CD4-positive, alpha-beta T cell treated with Interleukin-17A for 1 hour (primary cell): Measurements from ENCODE around the gene ELAVL1.
"Not testable (repeated sequence)": the region's sequence is repeated elsewhere in the genome, so short reads cannot be mapped to it uniquely, and the experiment has no call there.

ENCODE experiments used
- DNase-seq: peaks from one replicate; pipeline ENCODE4 v3.0.0-alpha.2; 2020

The ELAVL1 gene

DNA sequence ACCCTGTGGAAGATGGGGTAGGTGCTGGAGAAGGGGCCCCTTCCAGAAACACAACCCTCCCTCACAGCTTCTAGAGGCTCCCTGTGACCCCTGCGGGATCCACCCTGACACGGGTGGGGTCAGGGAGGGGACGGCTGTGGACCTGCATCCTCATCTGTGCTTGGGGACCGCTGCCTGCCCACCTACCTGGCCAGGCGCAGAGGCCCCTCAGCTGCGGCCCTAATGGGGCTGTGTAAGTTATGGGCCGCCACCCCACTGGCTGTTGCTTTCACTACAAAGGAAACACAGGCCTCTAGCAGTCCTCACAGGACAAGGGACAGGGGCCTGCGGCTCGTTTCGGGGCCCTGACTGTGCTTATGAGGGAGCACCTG, 72.5 kb downstream of the ELAVL1 start:
- DNase-seq = no peak

DNA sequence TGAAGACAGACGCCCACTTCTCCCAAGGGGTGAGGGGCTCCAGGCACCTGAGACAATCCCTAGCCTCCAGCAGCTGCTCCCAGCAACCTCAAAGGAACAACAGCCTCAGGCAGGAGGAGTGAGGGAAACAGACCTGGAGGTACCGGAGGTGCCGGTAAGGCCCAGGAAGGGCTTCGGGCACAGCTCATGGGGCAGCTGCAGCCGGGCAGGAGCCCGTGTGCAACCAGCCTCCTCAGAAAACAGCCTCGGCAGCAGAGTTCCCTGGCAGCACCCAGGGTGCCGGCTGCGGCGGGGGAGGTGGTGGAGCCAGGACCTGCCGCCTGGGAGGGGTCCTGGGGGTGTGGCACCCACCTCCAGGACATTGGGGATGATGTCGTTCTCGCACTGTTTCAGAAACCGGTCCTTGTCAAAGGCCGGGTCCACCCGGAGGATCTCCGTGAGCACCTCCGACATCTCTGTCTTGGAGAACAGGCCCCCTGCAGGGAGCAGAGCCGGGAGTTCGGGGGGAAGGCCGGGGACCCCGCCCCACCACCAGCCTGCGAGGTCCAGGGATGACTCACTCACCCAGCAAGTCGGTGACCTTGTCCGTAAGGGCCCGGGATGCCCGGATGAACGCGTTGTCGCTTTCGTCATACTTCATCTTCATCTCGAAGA, 73.0 kb downstream of the ELAVL1 start:
- no peak for DNase-seq

DNA sequence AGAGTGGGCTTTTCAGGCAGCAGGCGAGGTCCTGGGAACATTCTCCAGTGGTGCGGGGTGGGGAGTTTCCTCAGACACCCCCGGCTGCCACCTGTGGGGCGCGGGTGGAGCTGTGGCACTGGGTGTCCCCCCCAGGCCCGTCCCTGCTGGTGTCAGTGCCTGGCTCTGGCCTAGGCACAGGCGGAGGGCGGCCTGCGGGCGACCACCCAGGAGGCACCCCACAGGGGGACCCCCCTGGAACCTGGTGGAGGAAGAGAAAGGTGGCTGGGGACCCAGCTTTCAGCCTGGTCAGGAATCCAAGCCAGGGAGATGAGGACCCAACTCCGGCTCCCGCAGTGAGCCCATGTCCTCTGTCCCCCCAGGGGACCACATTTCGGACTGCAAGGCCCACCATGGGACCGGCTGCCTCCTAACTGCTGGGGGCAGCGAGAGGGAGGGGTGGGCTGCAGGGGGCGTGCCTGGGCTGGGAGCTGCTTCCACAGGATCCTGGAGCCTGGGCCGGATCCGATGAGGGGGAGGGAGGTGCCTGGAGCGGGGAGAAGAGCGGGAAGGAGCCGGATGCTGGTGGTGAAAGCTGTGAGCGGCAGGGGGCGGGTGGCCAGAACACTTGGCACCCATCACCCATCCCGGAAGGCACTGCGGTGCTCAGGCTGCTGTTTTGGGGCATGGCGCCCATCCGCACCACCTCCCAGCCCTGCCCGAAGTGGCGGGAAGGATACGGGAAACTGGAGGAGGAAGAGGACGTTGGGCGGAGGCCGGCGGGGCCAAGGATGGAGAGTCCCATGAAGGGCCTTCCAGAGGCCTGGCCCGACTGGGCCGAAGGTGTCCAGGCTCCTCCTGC, 74.0 kb downstream of the ELAVL1 start:
- no peak for DNase-seq

DNA sequence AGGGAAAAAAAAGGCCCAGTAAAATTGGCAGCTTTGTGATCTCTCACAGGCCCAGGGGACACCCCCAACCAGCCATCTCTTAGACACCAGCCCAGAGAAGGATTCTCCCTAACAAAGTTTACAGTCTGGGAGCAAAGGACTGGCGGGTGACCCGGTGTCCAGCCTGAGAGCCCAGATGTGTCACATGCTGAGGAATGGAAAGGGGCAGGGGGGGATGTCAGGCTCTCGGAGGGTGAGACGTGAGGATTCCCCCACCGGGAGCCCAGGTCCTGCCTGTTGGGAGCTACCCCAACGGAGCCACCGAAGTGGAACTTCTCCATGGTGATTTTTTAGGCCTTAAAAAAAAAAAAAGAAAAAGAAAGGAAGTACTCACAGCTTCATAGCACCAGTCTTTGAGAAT, 74.7 kb downstream of the ELAVL1 start:
- DNase-seq = no peak

DNA sequence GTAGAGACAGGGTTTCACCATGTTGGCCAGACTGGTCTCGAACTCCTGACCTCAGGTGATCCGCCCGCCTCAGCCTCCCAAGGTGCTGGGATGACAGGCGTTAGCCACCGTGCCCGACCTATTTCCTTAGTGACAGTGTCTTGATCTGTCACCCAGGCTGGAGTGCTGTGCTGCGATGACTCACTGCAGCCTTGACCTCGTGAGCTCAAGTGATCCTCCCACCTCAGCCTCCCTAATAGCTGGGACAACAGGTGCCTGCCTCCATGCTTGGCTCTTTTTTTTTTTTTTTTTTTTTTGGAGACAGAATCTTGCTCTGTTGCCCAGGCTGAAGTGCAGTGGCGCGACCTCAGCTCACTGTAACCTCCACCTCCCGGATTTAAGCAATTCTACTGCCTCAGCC, 75.4 kb downstream of the ELAVL1 start:
- not testable (repeated sequence) for DNase-seq

DNA sequence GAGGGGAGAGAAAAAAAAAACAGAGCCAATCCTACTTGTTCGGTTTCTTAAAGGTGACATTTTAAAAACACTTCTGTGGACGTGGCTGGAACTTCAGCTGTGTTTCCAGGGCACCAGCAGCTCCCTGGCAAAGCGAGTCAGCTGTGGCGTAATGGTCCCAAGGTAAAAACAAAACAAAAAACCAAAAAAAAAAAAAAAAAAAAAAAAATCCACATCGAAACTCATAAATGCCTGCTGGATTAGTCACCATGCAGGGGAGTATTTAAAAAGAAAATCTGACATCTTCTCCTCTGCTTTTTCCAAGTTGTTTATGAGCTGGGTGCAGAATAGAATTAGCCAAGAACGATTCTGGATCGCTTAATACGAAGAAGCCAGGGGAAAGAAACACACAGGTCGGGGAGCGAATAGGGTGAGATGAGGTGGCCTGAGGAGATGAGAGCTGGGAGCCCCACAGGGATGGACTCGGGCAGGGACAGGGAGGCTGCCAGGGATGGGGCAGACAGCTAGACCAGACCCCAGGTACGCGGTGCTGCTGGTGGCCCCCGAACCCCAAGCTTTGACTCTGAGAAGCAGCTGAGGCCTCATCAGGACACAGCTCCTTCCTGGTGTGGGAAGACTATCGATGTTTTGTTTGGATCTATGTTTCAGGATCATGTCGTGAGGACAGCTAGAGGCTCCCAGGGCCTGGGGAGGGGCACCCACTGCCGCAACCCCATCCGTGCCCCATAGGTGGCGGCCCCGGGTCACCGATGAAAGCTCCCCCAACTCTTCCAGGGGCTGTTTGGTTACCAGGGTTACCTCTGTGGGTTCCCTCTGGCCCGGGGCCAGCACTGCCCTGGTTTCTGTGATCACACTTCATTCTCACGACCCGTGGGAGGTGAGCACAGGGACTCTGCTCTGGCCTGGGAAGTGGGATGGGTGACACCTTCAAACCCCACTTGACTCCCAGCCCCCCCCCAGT, 76.4 kb downstream of the ELAVL1 start:
- peak; percentile 78 for DNase-seq

DNA sequence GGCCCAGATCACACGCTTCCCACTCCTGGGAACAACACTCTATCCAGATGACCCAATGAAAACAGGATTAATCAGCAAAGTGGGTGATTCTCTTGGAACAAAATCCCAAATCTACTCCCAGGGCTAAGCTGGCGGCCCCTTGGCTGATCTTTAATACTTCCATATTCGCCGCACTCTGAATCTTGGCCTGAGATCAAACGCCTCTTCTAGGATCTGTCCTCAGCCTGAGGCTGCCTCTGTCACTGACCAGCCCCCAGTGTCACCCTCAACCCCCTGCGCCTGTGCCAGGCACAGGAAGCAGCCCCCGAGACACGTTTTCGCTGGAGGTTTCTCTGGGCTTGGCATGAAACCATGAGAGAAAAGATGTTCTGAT, 77.1 kb downstream of the ELAVL1 start:
- DNase-seq = no peak

DNA sequence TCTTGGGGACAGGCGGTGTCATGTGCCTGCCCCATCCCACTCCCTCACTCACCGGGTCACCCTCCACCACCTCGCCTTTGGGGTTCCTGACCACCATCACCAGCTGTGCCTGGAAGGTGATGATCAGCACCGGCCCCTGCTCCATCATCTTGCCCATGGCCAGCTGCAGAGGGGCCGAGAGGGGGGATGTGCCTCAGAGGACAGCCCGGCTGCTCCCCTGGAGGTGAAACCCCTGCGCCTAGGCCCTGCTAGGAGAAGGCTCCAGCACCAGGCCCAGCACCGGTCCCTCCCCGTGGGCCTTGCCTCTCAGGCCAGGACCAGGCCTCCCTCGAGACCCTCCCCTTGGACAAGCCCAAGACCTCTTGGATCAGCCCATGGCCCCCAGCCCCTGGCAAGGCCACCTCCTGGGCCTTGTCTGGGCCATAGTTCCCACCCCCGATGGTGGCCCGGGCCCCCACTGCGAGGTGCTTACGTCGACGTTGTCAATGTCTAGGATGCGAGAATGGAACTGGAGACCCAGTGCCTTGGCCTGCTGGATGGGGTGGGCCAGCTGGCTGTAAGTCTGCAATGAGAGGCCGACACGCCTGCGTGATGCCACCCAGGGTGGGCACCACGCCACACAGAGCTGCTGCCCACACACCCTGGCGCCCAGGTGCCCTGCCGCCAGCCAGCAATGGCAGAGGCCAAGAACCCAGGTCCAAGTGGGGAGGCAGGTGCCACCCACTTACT, 77.7 kb downstream of the ELAVL1 start:
- no peak for DNase-seq

DNA sequence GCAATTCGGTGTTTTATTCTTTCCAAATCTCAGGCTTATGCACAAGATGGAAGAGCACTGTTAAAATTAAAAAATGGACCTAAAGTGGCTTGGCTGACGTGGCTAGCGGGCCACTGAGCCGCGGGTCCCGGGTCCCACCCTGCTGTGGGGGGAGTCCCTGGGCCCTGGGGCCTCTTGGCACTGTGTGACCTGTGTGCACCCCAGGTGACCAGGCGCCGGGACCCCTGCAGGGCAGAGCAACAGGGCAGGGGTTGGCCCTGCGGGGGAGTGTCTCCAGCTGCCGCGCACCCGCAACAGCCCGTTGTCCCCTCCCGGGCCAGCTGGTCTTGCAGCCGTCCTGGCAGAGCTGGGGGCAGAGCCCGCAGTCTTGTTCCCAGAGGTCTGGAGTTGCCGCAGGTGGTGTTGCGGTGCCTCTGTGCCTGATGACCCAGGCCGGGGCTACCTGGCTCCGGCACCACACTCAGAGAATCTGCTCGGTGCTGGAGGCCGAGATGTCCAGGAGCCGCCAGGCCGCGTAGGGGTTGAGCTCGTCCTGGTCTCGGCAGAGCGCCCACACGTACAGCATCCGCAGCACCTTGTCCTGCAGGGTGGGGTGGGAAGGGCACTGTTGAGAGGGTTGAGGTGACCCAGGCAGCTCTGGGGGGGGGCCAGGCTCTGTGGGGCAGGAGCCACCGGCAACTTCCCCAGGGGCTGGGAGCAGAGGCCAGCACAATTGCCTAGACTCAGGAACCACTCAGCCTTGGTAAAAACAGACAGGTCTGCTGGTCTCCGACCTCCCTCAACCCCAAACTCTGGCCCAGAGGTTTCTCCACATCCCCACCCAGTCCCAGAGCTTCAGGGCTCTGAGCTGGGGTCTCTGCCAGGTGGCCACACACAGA, 78.5 kb downstream of the ELAVL1 start:
- no peak for DNase-seq

DNA sequence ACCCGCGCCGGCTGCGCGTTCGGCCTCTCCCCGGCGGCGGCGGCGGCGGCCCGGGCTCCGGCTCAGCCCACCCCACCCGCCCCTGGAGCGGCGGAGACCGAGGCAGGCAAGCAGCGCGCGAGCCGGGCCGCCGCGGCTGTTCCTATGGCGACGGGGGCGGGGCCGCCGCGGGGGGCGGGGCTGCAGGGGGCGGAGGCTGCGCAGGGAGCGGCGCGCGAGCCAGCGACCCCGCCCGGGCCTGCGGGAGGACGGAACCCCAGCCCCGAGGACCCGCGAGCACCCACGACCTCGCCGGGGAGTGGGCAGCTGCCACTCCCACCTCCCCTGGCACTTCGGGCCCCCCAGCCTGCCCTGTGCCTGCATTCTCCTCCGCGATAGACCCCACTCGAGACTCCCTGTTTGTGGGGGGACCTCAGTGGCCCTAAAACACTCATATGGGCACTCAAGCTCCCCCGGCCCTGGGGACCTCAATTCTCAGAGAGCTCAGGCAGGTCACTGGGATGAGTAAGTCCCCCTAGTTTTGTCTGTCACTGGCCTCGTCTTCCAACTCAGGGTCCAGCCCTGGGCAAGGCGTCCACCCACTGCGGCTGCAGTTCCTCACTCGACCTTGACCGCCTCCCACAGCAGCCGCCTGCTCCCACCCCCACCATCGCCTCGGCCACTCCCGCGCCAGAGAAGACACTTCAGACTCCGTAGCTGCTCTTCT, 79.3 kb downstream of the ELAVL1 start, which contains the start of gene CTXN1:
TSS of gene CTXN1 (minus strand) at position 115 of the 706 bp plus-strand sequence. CDS start 597 bp downstream, outside the sequence.
- DNase-seq = peak; percentile 79

DNA sequence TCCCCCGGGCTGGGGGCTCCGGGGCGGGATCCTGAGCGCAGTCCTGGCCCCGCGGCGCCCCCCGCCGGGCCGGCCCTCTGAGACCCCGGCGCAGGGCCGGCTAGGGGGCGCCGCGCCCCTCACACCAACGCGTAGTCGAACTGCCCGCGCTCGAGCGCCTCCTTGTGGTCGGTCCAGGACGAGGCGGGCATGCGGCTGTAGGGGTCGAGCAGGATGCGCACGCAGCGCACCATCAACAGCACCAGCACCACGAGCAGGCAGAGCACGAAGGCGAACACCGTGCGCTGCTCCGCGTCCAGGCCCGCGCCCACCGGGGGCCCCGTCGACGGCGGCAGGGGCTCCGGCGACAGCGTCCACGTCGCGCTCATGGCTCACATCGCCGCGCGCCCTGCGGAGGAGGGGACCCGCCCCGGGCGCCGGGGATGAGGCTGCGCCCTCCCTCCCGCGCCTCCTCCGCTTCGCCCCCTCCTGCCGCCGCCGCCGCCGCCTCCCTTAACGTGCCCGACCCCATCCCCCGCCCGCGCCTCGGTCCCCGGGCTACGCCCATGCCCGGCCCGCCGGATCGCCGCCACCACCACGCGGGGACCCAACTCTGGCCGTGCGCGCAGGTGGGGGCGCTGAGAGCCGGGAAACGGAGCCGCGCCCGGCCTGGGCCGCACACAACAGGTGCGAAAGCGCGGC, 80.1 kb downstream of the ELAVL1 start:
- peak; percentile 77 for DNase-seq

DNA sequence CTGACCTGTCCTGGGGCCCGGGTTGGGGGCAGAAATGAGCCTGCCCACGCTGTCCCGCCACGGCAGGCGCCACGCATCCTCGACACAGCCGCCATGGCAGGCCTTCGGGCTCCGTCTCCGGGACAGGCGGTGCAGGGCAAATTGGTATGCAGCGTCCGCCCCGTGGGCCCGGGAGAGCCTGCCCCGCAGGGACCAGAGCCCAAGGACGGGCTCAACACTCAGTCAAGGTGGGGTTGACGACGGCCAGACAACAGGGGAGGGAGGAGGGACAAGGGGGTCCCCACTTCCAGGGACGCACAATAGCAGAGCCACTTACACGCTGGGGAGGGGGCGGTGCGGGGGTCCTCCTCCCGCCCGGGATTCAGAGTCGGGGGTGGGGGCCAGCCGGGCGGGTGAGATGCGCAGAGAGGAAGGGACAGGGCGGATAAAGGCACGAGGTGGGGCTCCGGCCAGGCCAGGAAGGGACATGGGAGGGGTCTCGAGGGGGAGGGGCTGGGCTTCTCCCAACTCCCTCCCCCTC, 80.7 kb downstream of the ELAVL1 start:
- no peak for DNase-seq

DNA sequence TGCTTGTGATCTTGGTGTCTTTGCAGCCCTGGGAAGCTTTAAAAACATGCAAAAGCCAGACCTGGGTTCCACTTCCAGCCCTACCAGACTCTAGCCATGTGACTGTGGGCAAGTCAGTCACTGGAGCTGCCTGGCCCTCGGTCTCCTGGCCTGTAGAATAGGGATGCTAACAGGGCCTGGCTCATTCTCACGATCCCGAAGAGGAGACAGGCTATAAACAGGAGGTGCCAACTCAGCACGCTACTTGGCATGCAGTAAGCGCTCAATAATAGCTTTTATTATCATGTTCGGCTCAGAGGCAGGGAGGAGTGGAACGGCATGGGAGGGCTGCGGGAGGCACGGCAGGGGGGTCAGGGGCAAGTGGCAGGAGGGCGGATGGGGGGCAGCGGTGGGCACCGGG, 81.2 kb downstream of the ELAVL1 start:
- DNase-seq = no peak

DNA sequence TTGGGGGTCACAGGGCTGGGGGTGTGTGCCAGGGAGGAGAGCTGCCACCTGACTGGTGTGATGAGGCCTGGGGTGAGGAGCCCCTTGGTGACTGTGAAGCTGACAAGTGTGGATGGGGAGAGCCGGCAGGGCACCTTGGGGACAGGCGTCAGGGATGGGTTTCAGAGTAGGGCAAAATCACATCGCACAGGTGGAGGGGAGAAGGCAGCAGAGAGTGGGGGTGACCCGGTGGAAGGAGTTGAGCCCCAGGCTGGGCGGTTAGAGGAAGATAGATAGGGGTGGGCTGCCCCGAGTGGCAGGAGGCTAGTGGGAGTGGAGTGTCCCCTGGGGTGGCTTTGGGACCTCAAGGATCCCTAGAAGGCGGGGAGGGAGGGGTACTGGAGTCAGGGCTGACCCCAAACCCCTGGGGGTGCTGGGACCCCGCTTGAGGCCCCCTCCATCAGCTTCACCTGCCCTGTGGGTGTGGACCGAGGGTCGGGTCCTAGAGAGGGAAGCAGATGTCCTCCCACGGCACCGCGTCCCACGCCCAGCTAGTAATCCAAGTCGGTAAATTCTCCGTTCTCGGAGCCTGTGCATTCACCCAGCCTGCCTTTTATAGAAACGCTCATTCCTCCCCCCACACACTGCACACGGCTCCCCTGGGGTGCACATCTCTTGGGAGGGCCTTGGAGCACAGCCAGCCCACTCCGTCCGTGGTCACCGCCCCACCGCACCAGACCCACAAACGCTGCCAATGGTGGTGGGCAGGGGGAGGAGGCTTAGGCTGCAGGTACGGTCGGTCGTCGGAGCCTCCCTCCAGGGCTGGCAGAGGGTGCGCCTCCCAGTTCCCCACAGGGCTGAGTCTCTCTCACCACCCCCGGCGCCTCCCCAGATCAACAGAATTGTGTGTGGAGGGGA, 81.9 kb downstream of the ELAVL1 start:
- DNase-seq = no peak

DNA sequence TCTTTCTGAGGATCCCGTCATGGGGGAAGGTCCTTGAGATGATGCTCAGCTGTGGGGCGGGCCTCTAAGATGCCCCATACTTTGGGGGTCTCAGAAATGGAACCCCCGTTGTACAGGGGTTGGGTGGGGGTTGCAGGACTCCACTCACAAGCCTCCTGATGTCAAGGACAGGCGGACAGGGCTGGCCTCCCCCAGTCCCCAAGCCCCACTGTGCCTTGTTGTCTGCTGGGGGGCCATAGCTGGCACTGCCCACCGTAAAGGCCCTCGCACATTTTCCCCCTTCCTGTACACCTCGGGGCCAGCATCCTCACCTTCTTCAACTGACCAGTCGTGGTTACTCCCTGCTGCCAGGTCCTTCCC, 82.6 kb downstream of the ELAVL1 start:
- no peak for DNase-seq

DNA sequence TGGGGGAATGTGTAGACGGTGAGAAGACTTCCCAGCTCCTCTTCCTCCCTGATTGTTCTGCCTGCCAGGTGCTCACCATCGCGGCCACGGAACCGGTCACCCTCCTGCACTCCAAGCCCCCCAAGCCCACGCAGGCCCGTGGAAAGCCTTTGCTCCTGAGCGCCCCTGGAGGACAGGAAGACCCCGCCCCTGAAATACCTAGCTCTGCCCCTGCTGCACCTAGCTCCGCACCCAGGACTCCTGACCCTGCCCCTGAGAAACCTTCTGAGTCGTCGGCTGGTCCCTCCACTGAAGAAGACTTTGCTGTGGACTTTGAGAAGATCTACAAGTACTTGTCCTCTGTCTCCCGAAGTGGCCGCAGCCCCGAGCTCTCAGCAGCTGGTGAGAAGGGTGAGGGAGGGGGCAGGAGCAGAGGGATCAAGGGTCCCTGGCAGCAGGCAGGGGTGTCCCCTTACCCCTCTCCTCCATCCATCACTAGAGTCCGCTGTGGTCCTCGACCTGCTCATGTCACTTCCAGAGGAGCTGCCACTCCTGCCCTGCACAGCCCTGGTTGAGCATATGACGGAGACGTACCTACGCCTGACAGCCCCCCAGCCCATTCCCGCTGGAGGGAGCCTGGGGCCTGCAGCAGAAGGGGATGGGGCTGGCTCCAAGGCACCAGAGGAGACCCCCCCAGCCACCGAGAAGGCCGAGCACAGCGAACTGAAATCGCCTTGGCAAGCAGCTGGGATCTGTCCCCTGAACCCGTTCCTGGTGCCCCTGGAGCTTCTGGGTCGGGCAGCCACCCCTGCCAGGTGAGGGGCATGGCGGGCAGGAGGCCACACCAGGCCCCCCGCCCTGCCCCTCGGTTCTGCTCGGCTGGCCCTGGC, 83.2 kb downstream of the ELAVL1 start:
- no peak for DNase-seq

DNA sequence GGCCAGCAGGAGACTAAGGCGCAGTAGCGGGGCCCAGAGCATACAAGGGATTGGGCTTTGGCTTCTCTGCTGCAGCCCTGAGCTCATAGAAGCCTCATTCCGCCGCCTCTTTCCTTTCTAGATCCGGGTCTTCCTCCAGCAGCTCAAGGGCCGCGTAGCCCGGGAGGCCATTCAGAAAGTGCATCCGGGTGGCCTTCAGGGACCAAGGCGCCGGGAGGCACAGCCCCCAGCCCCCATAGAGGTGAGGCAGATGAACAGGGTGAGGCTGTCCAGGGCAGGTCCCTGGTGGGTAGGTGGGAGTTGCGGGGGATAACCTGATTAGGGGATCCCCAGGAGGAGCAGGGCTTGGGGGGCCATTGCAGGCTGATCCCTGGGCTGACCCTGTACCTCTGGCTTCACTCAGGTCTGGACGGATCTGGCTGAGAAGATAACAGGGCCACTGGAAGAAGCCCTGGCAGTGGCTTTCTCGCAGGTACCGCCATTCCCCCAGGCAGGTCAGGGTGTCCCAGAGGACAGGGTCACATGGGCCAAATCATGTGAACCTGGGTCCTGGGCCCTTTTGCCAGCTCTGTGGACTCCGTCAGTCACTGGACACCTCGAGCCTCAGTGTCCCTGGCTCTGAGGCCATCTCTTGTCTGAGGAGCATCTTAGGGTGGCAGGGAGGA, 84.0 kb downstream of the ELAVL1 start:
- DNase-seq = no peak
